ENCODE results near the gene MEGF9. TPM values are rescaled to one million over a fixed set of nuclear protein-coding genes. Genes with fewer than 3 reads are reported as not detected.

The MEGF9 gene
- total RNA-seq, 1 donor from 2014 or later, result 20.6 TPM

DNA sequence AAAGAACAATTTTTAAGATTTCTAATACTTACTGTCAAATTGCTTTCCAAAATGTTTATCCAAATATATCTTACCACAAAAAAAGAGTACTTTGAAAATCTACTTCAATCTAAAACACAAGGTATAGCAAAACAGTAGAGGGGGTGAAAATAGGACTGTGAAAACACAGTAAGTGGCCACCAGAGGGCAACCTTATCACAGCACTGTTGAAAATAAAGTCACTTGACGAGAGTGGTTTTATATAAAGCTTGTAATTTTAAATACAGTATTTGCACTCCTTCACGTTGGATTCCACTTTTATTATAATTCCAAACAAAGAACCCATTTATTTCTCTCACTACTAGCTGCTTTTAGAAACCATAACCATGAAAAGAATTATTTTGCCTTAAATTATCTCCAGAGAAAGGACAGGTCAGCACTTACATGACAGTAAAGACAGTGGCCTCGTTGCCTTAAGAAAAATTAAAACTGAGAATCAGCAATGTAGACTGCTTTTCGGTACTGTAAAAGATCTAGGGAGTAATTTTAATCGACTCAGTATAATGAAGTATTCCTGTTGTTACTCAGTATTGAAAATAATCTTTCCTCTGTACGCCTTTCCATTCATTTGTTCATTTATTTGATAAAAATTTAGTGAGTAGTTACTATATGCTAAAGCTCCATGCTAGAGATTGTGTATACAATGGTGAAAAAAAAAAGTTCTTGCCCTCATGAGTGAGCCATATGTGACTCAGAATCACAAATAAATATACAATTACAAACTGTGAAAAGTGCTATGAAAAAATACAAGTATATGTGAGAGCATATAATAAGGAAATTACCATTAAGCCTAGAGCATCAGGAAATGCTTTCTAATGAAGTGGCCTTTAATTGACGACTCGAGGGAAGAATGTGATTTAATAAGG is 94.3 kb downstream of the MEGF9 start:
- TF ChIP-seq, protein P1, sequence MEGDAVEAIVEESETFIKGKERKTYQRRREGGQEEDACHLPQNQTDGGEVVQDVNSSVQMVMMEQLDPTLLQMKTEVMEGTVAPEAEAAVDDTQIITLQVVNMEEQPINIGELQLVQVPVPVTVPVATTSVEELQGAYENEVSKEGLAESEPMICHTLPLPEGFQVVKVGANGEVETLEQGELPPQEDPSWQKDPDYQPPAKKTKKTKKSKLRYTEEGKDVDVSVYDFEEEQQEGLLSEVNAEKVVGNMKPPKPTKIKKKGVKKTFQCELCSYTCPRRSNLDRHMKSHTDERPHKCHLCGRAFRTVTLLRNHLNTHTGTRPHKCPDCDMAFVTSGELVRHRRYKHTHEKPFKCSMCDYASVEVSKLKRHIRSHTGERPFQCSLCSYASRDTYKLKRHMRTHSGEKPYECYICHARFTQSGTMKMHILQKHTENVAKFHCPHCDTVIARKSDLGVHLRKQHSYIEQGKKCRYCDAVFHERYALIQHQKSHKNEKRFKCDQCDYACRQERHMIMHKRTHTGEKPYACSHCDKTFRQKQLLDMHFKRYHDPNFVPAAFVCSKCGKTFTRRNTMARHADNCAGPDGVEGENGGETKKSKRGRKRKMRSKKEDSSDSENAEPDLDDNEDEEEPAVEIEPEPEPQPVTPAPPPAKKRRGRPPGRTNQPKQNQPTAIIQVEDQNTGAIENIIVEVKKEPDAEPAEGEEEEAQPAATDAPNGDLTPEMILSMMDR (IDR thresholded peaks at IDR 0.05), result peak; percentile 98
- peaks cover 27% of the 10 kb centered on the region for H3K4me1 Mint-ChIP-seq (ENCODE audit: low read depth)
- no peak for DNase-seq (ENCODE audit: low spot score)
- H3K27me3 Mint-ChIP-seq (ENCODE audit: low read depth), result no peaks in the 10 kb centered on the region
- H3K9me3 Mint-ChIP-seq (ENCODE audit: low read depth), result no peaks in the 10 kb centered on the region
- H3K4me3 Mint-ChIP-seq (ENCODE audit: unreplicated experiment), result no peak overlapping the region
- no peak overlapping the region for H3K27ac Mint-ChIP-seq (ENCODE audit: unreplicated experiment)
- peaks cover 2% of the 10 kb centered on the region for H3K36me3 Mint-ChIP-seq (ENCODE audit: low read depth)

DNA sequence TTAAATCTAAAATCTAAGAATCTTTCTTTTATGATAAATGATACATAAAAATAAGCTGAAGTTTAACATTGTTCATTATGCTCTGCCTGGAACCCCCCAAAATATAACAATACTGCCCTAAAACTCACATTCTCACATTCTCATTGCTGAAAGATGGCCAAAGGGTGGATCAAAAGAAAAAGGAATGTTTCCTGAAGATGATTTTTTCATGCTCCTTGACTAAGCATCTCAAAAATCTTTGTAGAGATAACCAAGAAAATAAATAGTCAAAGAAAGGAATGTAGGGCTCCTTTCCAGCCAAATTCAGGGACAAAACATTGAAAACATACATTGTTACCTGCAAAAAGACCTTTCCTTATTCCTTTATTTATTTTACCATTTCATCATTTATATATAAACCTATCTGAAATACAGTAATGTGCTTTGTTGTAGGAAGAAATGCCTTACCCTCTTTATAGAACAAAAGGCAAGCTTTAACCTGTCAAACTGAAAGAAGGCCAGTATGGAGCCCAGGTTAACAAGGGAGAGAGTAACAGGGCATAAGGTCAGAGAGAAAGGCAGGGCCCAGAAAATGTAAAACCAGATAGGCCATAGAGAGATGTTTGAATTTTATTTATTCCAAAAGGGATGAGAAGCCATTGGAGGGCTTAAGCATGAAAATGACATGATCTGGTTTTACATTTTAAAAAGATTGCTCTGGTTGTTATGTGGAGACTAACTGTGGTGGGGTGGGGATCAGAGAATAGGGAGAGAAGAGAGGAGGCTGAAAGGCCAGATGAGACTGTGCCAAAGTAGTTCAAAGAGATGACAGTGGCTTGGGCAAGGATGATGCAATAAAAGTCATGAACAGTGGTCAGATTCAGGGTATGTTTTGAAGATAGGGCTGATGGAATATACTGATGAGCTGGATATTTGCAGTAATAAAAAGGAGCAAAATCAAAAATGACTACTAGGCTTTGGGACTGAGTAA is 97.0 kb downstream of the MEGF9 start:
- Mint-ChIP-seq H3K9me3 (ENCODE audit: low read depth) (no peaks in the 10 kb centered on the region), H3K27me3 (ENCODE audit: low read depth) (no peaks in the 10 kb centered on the region), H3K4me3 (ENCODE audit: unreplicated experiment) (no peak overlapping the region), H3K4me1 (ENCODE audit: low read depth) (peaks cover 26% of the 10 kb centered on the region), H3K36me3 (ENCODE audit: low read depth) (peaks cover 2% of the 10 kb centered on the region), H3K27ac (ENCODE audit: unreplicated experiment) (peak overlapping the region; percentile 68)
- TF ChIP-seq, protein P1 (IDR thresholded peaks at IDR 0.05), result no peak
- DNase-seq (ENCODE audit: low spot score), result no peak

GRCh38 chr9:120612218-120612617 is 102.1 kb downstream of the MEGF9 start:
- Mint-ChIP-seq H3K27me3 (ENCODE audit: low read depth) (no peaks in the 10 kb centered on the region), H3K36me3 (ENCODE audit: low read depth) (peaks cover 10% of the 10 kb centered on the region), H3K27ac (ENCODE audit: unreplicated experiment) (no peak overlapping the region), H3K4me1 (ENCODE audit: low read depth) (peaks cover 38% of the 10 kb centered on the region), H3K9me3 (ENCODE audit: low read depth) (no peaks in the 10 kb centered on the region), H3K4me3 (ENCODE audit: unreplicated experiment) (no peak overlapping the region)
- TF ChIP-seq, protein P1 (IDR thresholded peaks at IDR 0.05), result peak; percentile 71
- DNase-seq (ENCODE audit: low spot score), result no peak

- Mint-ChIP-seq H3K4me1 (ENCODE audit: low read depth) (peaks cover 33% of the 10 kb centered on the region), H3K27me3 (ENCODE audit: low read depth) (no peaks in the 10 kb centered on the region), H3K4me3 (ENCODE audit: unreplicated experiment) (no peak overlapping the region), H3K36me3 (ENCODE audit: low read depth) (peaks cover 10% of the 10 kb centered on the region), H3K27ac (ENCODE audit: unreplicated experiment) (peak overlapping the region; percentile 32), H3K9me3 (ENCODE audit: low read depth) (no peaks in the 10 kb centered on the region)
- TF ChIP-seq, protein P1 (IDR thresholded peaks at IDR 0.05), result no peak
- DNase-seq (ENCODE audit: low spot score), result no peak
These were observed 102.6 kb downstream of the MEGF9 start for GRCh38 chr9:120611690-120612068.

All from chondrocyte (in vitro differentiated cells).